Tibial nerve (tissue), 4 donors: ENCODE measurements around the gene IL27RA. TPM values are rescaled to one million over a fixed set of nuclear protein-coding genes. Genes with fewer than 3 reads are reported as not detected.
A peak's percentile ranks its signal among the peaks of the same experiment; 100 is the strongest.

ENCODE experiments used
- DNase-seq, 2 donors: peaks; one replicate each; pipeline ENCODE4 v3.0.0-alpha.2; 2019; ENCODE audit warnings: low spot score in 2 of 2
- H3K27ac ChIP-seq, 4 donors: fragments of 200-600 bp; sonication (generic) in 3 of 4; one replicate each; pipeline ENCODE4 v1.5.1; 2017 to 2019; ENCODE audit warnings: mild to moderate bottlenecking in 1 of 4
- H3K27me3 ChIP-seq, 2 donors: fragments of 200-600 bp; sonication (generic) in 1 of 2; one replicate each; pipeline versions ENCODE4 v1.5.1 to v1.6.0; 2017 to 2019
- H3K36me3 ChIP-seq, 3 donors: fragments of 200-600 bp; sonication (generic); one replicate each; pipeline ENCODE4 v1.5.1; 2018 to 2019
- H3K4me1 ChIP-seq, 4 donors: fragments of 200-600 bp; sonication (generic) in 3 of 4; one replicate each; pipeline ENCODE4 v1.5.1; 2017 to 2019
- H3K4me3 ChIP-seq, 4 donors: fragments of 200-600 bp; sonication (generic) in 3 of 4; one replicate each; pipeline ENCODE4 v1.5.1; 2017 to 2019; ENCODE audit warnings: mild to moderate bottlenecking in 1 of 4, moderate library complexity in 1 of 4
- H3K9me3 ChIP-seq, 4 donors: fragments of 200-600 bp; sonication (generic) in 3 of 4; one replicate each; pipeline ENCODE4 v1.5.1; 2017 to 2019
- CTCF ChIP-seq, 5 experiments: fragments of 200-600 bp in 3 of 5; fragments of 450-650 bp in 2 of 5; sonication (generic) in 3 of 5; IDR thresholded peaks; one replicate each; pipeline ENCODE4 v1.5.1; 2016 to 2019; ENCODE audit warnings: antibody characterized with exemption in 5 of 5, mild to moderate bottlenecking in 3 of 5, moderate library complexity in 2 of 5
- EP300 ChIP-seq, 2 donors: sonication (generic); formaldehyde crosslinking; IDR thresholded peaks; one replicate each; pipeline ENCODE4 v1.6.1; 2017; ENCODE audit warnings: antibody characterized with exemption in 2 of 2, mild to moderate bottlenecking in 1 of 2
- POLR2A ChIP-seq, 2 donors: fragments of 450-650 bp; IDR thresholded peaks; one replicate each; pipeline ENCODE4 v1.6.1; 2017; ENCODE audit warnings: antibody characterized with exemption in 2 of 2, mild to moderate bottlenecking in 2 of 2, moderate library complexity in 2 of 2
- WGBS, 2 donors: methylation state at CpG; one replicate each; pipeline ENCODE4 v1.1.5; 2018; 5-methylcytosine and 5-hydroxymethylcytosine counted together
- total RNA-seq, 4 donors: library from RNA; depleted of rRNA; stranded (reverse); fragments of >200 nt; gene quantifications; one replicate each; pipeline ENCODE4 v1.1.0, GENCODE V29; 2016

Gene IL27RA
- total RNA-seq, 4 donors from 2014 or later = 2.4 to 3.5 (median 3.0) TPM

DNA sequence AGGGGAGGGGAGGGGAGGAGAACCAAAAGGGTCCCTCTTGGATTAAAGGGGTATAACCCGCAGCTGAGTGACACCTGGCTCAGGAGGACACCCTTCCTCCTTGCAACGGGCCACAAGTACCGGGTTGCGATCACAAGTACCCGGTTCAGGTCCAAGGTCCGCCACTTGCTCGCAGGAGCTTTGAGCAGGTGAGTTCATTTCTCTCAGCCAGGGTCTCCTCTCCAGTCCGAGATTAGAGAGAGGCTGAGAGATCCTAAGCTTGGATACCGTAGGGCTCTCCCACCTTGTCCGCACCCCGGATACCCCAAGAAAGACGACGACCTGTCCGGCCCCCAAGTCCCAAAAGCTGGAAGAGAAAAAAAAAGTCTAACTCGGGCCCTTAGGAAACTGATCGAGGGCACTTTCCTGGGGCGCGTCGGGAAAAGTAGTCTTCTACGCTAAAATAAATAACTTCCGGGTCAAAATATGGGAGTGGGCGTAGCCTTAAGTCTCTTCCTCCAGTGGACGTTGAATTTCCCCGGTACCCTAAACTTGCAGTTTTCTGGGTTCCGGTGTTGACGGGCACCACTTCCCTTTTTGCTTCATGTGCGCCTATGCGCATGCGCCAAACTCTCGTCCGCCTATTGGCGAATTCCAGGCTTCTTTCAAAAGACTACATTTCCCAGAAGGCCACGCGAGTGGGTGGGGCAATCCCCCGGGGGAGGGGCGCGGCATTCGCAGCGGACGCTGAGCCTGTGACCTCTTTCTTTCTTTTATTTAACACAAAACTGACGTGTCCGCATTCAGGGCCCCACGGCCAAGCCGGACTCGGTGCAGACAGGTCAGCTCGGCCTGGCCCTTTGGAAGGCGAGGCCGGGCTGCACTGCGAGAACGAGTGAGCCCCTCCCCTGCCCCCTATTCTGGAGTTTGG, 49.6 kb downstream of the IL27RA start:
- 0% methylated on average over 50 of the region's 50 CpGs for WGBS, 2 donors
- H3K4me3 ChIP-seq = peak overlapping the region; percentile 45 to 80 (median 67)
- no peaks in the 10 kb centered on the region for H3K9me3 ChIP-seq
- H3K36me3 ChIP-seq = no peaks in the 10 kb centered on the region
- TF ChIP-seq POLR2A (IDR thresholded peaks at IDR 0.05) (peak; percentile 47 to 73), EP300 (IDR thresholded peaks at IDR 0.05) (peak; percentile 93 to 94), CTCF (IDR thresholded peaks at IDR 0.05) (peak in 2 of 5 experiments; percentile 26 to 39)
- peak overlapping the region; percentile 67 to 97 (median 88) for H3K27ac ChIP-seq
- peak; percentile 96 to 97 for DNase-seq
- H3K4me1 ChIP-seq = peaks cover 0 to 25% (median 10%) of the 10 kb centered on the region in 4 donors
- no peaks in the 10 kb centered on the region for H3K27me3 ChIP-seq

GRCh38 chr19:14081797-14082674, 50.5 kb downstream of the IL27RA start:
- H3K4me1 ChIP-seq = peaks cover 0 to 25% (median 10%) of the 10 kb centered on the region in 4 donors
- no peak for DNase-seq
- H3K9me3 ChIP-seq = no peaks in the 10 kb centered on the region
- peaks cover 0 to 6% (median 0%) of the 10 kb centered on the region in 3 donors for H3K36me3 ChIP-seq
- no peaks in the 10 kb centered on the region for H3K27me3 ChIP-seq
- peak overlapping the region; percentile 45 to 80 (median 67) for H3K4me3 ChIP-seq
- TF ChIP-seq EP300 (IDR thresholded peaks at IDR 0.05) (no peak), CTCF (IDR thresholded peaks at IDR 0.05) (no peak), POLR2A (IDR thresholded peaks at IDR 0.05) (no peak)
- peak overlapping the region; percentile 58 to 97 (median 88) for H3K27ac ChIP-seq
- WGBS, 2 donors = 17 to 36% methylated on average over 14 to 24 of the region's 24 CpGs

GRCh38 chr19:14082675-14082960, 51.1 kb downstream of the IL27RA start:
- Histone ChIP-seq H3K4me3 (peak overlapping the region in 1 of 4 donors; percentile 70), H3K4me1 (peaks cover 0 to 29% (median 10%) of the 10 kb centered on the region in 4 donors), H3K27me3 (no peaks in the 10 kb centered on the region), H3K27ac (peak overlapping the region in 2 of 4 donors; percentile 93 to 97), H3K36me3 (peaks cover 0 to 12% (median 0%) of the 10 kb centered on the region in 3 donors), H3K9me3 (no peaks in the 10 kb centered on the region)
- TF ChIP-seq CTCF (IDR thresholded peaks at IDR 0.05) (no peak), EP300 (IDR thresholded peaks at IDR 0.05) (no peak), POLR2A (IDR thresholded peaks at IDR 0.05) (no peak)
- no peak for DNase-seq
- WGBS, 2 donors = 39 to 92% methylated on average over 1 of the region's 1 CpG

GRCh38 chr19:14085309-14085995, 53.9 kb downstream of the IL27RA start, which contains the start of gene C19orf67:
Gene C19orf67 (minus strand): TSS chr19:14085783. CDS start chr19:14085627, 156 bp downstream.
- no peak for DNase-seq

More at GRCh38 chr19:14085309-14085995, 53.9 kb downstream of the IL27RA start, which contains the start of gene C19orf67:
- Histone ChIP-seq H3K9me3 (no peaks in the 10 kb centered on the region), H3K27ac (peak within 1 kb of the TSS in 2 of 4 donors; percentile 12 to 46), H3K4me3 (no peak within 1 kb of the TSS), H3K36me3 (peaks cover 0 to 25% (median 0%) of the 10 kb centered on the region in 3 donors), H3K4me1 (peaks cover 0 to 31% (median 7%) of the 10 kb centered on the region in 4 donors), H3K27me3 (no peaks in the 10 kb centered on the region)
- TF ChIP-seq EP300 (IDR thresholded peaks at IDR 0.05) (no peak), CTCF (IDR thresholded peaks at IDR 0.05) (no peak), POLR2A (IDR thresholded peaks at IDR 0.05) (no peak)
- 61 to 66% methylated on average over 30 to 54 of the region's 54 CpGs for WGBS, 2 donors
